Stimulated activated CD8-positive, alpha-beta memory T cell treated with anti-CD3 and anti-CD28 coated beads, Interleukin-4, amount 100 ng/mL, for 1 hour (primary cell): ENCODE results near the gene PLCB3.

ENCODE experiments used
- DNase-seq, 2 donors: peaks; one replicate each; pipeline ENCODE4 v3.0.0-alpha.2; 2020; ENCODE audit warnings: low read depth in 2 of 2, low spot score in 1 of 2

PLCB3 gene

GRCh38 chr11:64317961-64318765, 66.8 kb downstream of the PLCB3 start, which contains the start of gene PRDX5:
TSS of gene PRDX5 (plus strand) at chr11:64318121. CDS start at chr11:64318216, 95 bp downstream.
- DNase-seq: peak; percentile 83 to 87
